RWPE2 (cell line): Measurements from ENCODE around the gene GALR1.

Source experiments
- ATAC-seq: fragments of 200-7000 bp; cut with Tn5 transposase; 3 replicates; pipeline ENCODE4 v1.9.1; 2021; ENCODE audit warnings: low read depth
- DNase-seq: peaks from one replicate; pipeline ENCODE4 v3.0.0-alpha.2; 2020; ENCODE audit warnings: low spot score
- H3K27ac ChIP-seq: fragments of 450-650 bp; 2 replicates; pipeline ENCODE4 v1.5.1; 2017; ENCODE audit warnings: mild to moderate bottlenecking; ENCODE audit not compliant: poor library complexity, severe bottlenecking
- H3K27me3 ChIP-seq: fragments of 250-450 bp; sonication (Bioruptor Pico); 2 replicates; pipeline ENCODE4 v1.5.1; 2021; ENCODE audit warnings: mild to moderate bottlenecking, moderate library complexity; ENCODE audit not compliant: insufficient read depth, poor library complexity, severe bottlenecking
- H3K36me3 ChIP-seq: fragments of 250-450 bp; sonication (Bioruptor Pico); 2 replicates; pipeline ENCODE4 v1.5.1; 2020; ENCODE audit warnings: low read depth, mild to moderate bottlenecking, moderate library complexity
- H3K4me1 ChIP-seq: fragments of 250-450 bp; sonication (Bioruptor Pico); 2 replicates; pipeline ENCODE4 v1.5.1; 2021; ENCODE audit warnings: mild to moderate bottlenecking, moderate library complexity; ENCODE audit not compliant: insufficient read depth, poor library complexity, severe bottlenecking
- H3K4me3 ChIP-seq: fragments of 250-450 bp; sonication (Bioruptor Pico); 2 replicates; pipeline ENCODE4 v1.5.1; 2021; ENCODE audit warnings: mild to moderate bottlenecking, moderate library complexity; ENCODE audit not compliant: severe bottlenecking
- H3K9me3 ChIP-seq: fragments of 250-450 bp; sonication (Bioruptor Pico); 2 replicates; pipeline ENCODE4 v1.5.1; 2021; ENCODE audit warnings: mild to moderate bottlenecking, moderate library complexity; ENCODE audit not compliant: severe bottlenecking
- CTCF ChIP-seq: fragments of 450-650 bp; IDR thresholded peaks from one replicate; pipeline ENCODE4 v1.5.1; 2017; ENCODE audit warnings: mild to moderate bottlenecking, moderate library complexity; ENCODE audit not compliant: poor library complexity, severe bottlenecking

GALR1 gene

GRCh38 chr18:77248873-77249568, 627 bp upstream of the GALR1 start:
- no peaks in the 10 kb centered on the region for H3K4me1 ChIP-seq
- H3K27ac ChIP-seq = no peak overlapping the region
- no peak overlapping the region for H3K4me3 ChIP-seq
- TF ChIP-seq CTCF = no peak
- no peaks in the 10 kb centered on the region for H3K36me3 ChIP-seq
- H3K9me3 ChIP-seq = no peaks in the 10 kb centered on the region
- peaks cover 72% of the 10 kb centered on the region for H3K27me3 ChIP-seq
- no peak for ATAC-seq
- no peak for DNase-seq

- H3K27ac ChIP-seq = no peak overlapping the region
- DNase-seq (no peak), ATAC-seq (no peak; the same call in 2 of the 3 replicates)
- H3K4me1 ChIP-seq = no peaks in the 10 kb centered on the region
- peaks cover 78% of the 10 kb centered on the region for H3K27me3 ChIP-seq
- no peak overlapping the region for H3K4me3 ChIP-seq
- no peaks in the 10 kb centered on the region for H3K36me3 ChIP-seq
- H3K9me3 ChIP-seq = no peaks in the 10 kb centered on the region
- no peak for TF ChIP-seq CTCF
Measured at GRCh38 chr18:77250501-77250925, 865 bp downstream of the GALR1 start.

- Histone ChIP-seq H3K36me3 (no peaks in the 10 kb centered on the region), H3K4me1 (no peaks in the 10 kb centered on the region), H3K9me3 (no peaks in the 10 kb centered on the region), H3K27ac (no peak overlapping the region), H3K27me3 (peaks cover 78% of the 10 kb centered on the region), H3K4me3 (no peak overlapping the region)
- ATAC-seq (peak; percentile 43; the same call in 1 of the 3 replicates), DNase-seq (no peak)
- TF ChIP-seq CTCF = no peak
Measured at GRCh38 chr18:77250926-77251729, 1.5 kb downstream of the GALR1 start.

GRCh38 chr18:77251730-77252050, 2.0 kb downstream of the GALR1 start:
- ATAC-seq (no peak), DNase-seq (no peak)
- no peaks in the 10 kb centered on the region for H3K4me1 ChIP-seq
- no peaks in the 10 kb centered on the region for H3K36me3 ChIP-seq
- no peak overlapping the region for H3K4me3 ChIP-seq
- no peak overlapping the region for H3K27ac ChIP-seq
- no peaks in the 10 kb centered on the region for H3K9me3 ChIP-seq
- no peak for TF ChIP-seq CTCF
- H3K27me3 ChIP-seq = peaks cover 77% of the 10 kb centered on the region
